ENCODE measurements around the gene SPATA25. TPM values are rescaled to one million over a fixed set of nuclear protein-coding genes. Genes with fewer than 3 reads are reported as not detected.

The SPATA25 gene
- total RNA-seq, 1 experiment from 2014 or later, result 7.3 TPM

DNA sequence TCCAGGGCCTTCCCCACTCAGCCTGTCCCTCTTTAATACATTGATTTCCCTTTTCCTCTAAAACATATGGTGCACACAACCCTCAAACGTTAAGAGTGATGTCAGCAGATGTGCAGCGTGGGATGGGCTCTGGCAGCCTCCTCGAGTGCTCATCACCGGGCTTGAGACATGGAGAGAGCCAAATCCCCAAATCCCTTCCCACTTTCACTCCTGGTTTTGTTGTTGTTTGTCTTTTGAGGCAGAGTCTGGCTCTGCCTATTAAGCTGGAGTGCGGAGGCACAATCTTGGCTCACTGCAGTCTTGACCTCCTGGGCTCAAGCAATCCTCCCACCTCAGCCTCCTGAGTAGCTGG, 30.3 kb upstream of the SPATA25 start:
- ChIA-PET POLR2A (interaction anchor here (0.5 to 1.2 kb wide), 3 partner anchors 16 to 18 kb away, joined by 3 to 5 read pairs (median 3); partner anchors contain the start of gene PCIF1), CTCF (no interaction called here)
- DNase-seq, result no peak

DNA sequence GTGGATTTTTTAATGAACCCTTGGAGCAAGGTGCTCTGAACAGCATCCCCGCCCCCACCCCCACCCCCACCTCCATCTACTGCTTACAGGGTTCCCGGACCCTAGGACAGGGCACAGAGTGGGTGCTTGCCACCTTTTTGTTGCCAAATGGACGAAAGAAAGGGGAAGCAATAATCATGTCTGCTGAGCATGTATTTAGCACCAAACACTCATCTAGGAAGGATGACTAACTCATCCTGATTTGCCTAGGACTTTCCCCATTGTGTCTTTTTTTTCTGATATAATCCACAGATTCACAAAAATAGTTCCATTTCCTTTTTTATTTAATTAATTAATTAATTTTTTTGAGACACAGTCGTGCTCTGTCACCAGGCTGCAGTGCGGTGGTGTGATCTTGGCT, 25.7 kb upstream of the SPATA25 start:
- H3K4me3 ChIP-seq (ENCODE audit: low read depth, low read length), result no peak overlapping the region
- no TSS peak for BruUV-seq (replicated peaks)
- TF ChIP-seq, protein P1, sequence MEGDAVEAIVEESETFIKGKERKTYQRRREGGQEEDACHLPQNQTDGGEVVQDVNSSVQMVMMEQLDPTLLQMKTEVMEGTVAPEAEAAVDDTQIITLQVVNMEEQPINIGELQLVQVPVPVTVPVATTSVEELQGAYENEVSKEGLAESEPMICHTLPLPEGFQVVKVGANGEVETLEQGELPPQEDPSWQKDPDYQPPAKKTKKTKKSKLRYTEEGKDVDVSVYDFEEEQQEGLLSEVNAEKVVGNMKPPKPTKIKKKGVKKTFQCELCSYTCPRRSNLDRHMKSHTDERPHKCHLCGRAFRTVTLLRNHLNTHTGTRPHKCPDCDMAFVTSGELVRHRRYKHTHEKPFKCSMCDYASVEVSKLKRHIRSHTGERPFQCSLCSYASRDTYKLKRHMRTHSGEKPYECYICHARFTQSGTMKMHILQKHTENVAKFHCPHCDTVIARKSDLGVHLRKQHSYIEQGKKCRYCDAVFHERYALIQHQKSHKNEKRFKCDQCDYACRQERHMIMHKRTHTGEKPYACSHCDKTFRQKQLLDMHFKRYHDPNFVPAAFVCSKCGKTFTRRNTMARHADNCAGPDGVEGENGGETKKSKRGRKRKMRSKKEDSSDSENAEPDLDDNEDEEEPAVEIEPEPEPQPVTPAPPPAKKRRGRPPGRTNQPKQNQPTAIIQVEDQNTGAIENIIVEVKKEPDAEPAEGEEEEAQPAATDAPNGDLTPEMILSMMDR (IDR thresholded peaks at IDR 0.05; ENCODE audit: insufficient read depth in 1 of 2, low read depth in 1 of 2, low read length in 1 of 2, severe bottlenecking in 1 of 2, unreplicated experiment in 1 of 2), result no peak
- ChIA-PET CTCF (no interaction called here), POLR2A (no interaction called here)
- intact Hi-C loops (cut with micrococcal nuclease; ENCODE audit: unreplicated experiment), result loop anchor here (2.0 kb wide), 1 partner anchor 22 kb away; the partner anchor contains the start of gene PCIF1
- no peaks in the 10 kb centered on the region for H3K27me3 ChIP-seq (replicated peaks; ENCODE audit: control insufficient read depth, insufficient read depth, low read length)
- Mint-ChIP-seq H3K4me3 (ENCODE audit: unreplicated experiment) (no peak overlapping the region), H3K27ac (ENCODE audit: unreplicated experiment) (no peak overlapping the region), H3K4me1 (ENCODE audit: low read depth, unreplicated experiment) (peaks cover 7% of the 10 kb centered on the region), H3K27me3 (ENCODE audit: insufficient read depth, unreplicated experiment) (no peaks in the 10 kb centered on the region), H3K36me3 (ENCODE audit: insufficient read depth, unreplicated experiment) (peaks cover 14% of the 10 kb centered on the region), H3K9me3 (ENCODE audit: unreplicated experiment) (no peaks in the 10 kb centered on the region)
- no peak for DNase-seq
- no peaks in the 10 kb centered on the region for H3K36me3 ChIP-seq (ENCODE audit: control insufficient read depth, insufficient read depth, low read length)
- no peaks in the 10 kb centered on the region for H3K9me3 ChIP-seq
- H3K4me1 ChIP-seq, result peaks cover 12% of the 10 kb centered on the region

More for the DNA sequence above, 30.3 kb upstream of the SPATA25 start:
- TF ChIP-seq, protein P1 (IDR thresholded peaks at IDR 0.05; ENCODE audit: insufficient read depth in 1 of 2, low read depth in 1 of 2, low read length in 1 of 2, severe bottlenecking in 1 of 2, unreplicated experiment in 1 of 2), result no peak
- Mint-ChIP-seq H3K27ac (ENCODE audit: unreplicated experiment) (no peak overlapping the region), H3K27me3 (ENCODE audit: insufficient read depth, unreplicated experiment) (no peaks in the 10 kb centered on the region), H3K36me3 (ENCODE audit: insufficient read depth, unreplicated experiment) (no peaks in the 10 kb centered on the region), H3K9me3 (ENCODE audit: unreplicated experiment) (no peaks in the 10 kb centered on the region), H3K4me1 (ENCODE audit: low read depth, unreplicated experiment) (peaks cover 7% of the 10 kb centered on the region), H3K4me3 (ENCODE audit: unreplicated experiment) (no peak overlapping the region)
- no TSS peak for BruUV-seq (replicated peaks)
- Histone ChIP-seq H3K27me3 (replicated peaks; ENCODE audit: control insufficient read depth, insufficient read depth, low read length) (no peaks in the 10 kb centered on the region), H3K4me1 (peaks cover 20% of the 10 kb centered on the region), H3K9me3 (no peaks in the 10 kb centered on the region), H3K4me3 (ENCODE audit: low read depth, low read length) (no peak overlapping the region), H3K36me3 (ENCODE audit: control insufficient read depth, insufficient read depth, low read length) (no peaks in the 10 kb centered on the region)
- intact Hi-C loops (cut with micrococcal nuclease; ENCODE audit: unreplicated experiment), result no loop called here

DNA sequence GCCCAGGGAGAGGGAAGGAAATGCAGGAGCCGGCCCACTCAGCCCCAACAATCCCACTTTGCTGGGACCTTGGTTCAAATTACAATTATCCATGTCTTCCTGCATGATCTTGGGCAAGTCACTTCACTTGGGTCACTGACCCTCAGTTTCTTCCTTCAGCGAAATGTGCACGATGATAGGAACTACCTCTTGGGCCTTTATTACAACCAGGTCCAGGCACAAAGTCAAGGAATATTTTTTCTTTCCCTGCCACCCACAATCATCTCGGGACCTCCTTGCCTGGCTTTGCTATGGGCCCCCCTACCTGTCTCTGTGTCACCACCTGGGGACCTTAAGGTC, 24.9 kb upstream of the SPATA25 start:
- CTCF ChIA-PET, result interaction anchor here (1.0 kb wide), 1 partner anchor 21 kb away, joined by 4 read pairs; the partner anchor contains the start of genes CTSA and NEURL2
- Mint-ChIP-seq H3K4me3 (ENCODE audit: unreplicated experiment) (peak overlapping the region; percentile 72), H3K27ac (ENCODE audit: unreplicated experiment) (peak overlapping the region; percentile 37), H3K4me1 (ENCODE audit: low read depth, unreplicated experiment) (peaks cover 7% of the 10 kb centered on the region), H3K9me3 (ENCODE audit: unreplicated experiment) (no peaks in the 10 kb centered on the region), H3K27me3 (ENCODE audit: insufficient read depth, unreplicated experiment) (no peaks in the 10 kb centered on the region), H3K36me3 (ENCODE audit: insufficient read depth, unreplicated experiment) (peaks cover 14% of the 10 kb centered on the region)
- peak overlapping the region; percentile 42 for H3K4me3 ChIP-seq (ENCODE audit: low read depth, low read length)
- POLR2A ChIA-PET, result interaction anchor here (0.9 to 1.1 kb wide), 3 partner anchors 10 to 32 kb away, joined by 3 to 4 read pairs (median 4); partner anchors contain the start of gene PCIF1
- BruUV-seq (replicated peaks), result no TSS peak
- TF ChIP-seq, protein P1 (IDR thresholded peaks at IDR 0.05; ENCODE audit: insufficient read depth in 1 of 2, low read depth in 1 of 2, low read length in 1 of 2, severe bottlenecking in 1 of 2, unreplicated experiment in 1 of 2), result no peak
- H3K4me1 ChIP-seq, result peaks cover 12% of the 10 kb centered on the region
- intact Hi-C loops (cut with micrococcal nuclease; ENCODE audit: unreplicated experiment), result loop anchor here (2.0 kb wide), 1 partner anchor 22 kb away; the partner anchor contains the start of gene PCIF1
- no peaks in the 10 kb centered on the region for H3K27me3 ChIP-seq (replicated peaks; ENCODE audit: control insufficient read depth, insufficient read depth, low read length)
- no peaks in the 10 kb centered on the region for H3K36me3 ChIP-seq (ENCODE audit: control insufficient read depth, insufficient read depth, low read length)
- H3K9me3 ChIP-seq, result no peaks in the 10 kb centered on the region
- no peak for DNase-seq
